H9 (cell line): ENCODE data around the gene MSI2. TPM values are rescaled to one million over a fixed set of nuclear protein-coding genes. Genes with fewer than 3 reads are reported as not detected.

Experiments used
- DNase-seq: peaks from one replicate; pipeline ENCODE4 v3.0.0-alpha.2; 2017
- H2AFZ ChIP-seq: one replicate; pipeline ENCODE4 v1.6.1; 2013; ENCODE audit warnings: mild to moderate bottlenecking, low read length, control low read depth, moderate library complexity
- H2AK5ac ChIP-seq: 2 replicates; pipeline ENCODE4 v1.6.1; 2013; ENCODE audit warnings: low read length, control low read depth, mixed read lengths; ENCODE audit not compliant: insufficient read length
- H2BK120ac ChIP-seq: one replicate; pipeline ENCODE4 v1.6.1; 2013; ENCODE audit warnings: low read depth, mild to moderate bottlenecking, low read length, control low read depth, inconsistent platforms; ENCODE audit not compliant: poor library complexity, severe bottlenecking
- H2BK12ac ChIP-seq: 2 replicates; pipeline ENCODE4 v1.6.1; 2013; ENCODE audit warnings: low read length, control low read depth, mixed read lengths, low read depth; ENCODE audit not compliant: insufficient read length
- H2BK15ac ChIP-seq: 2 replicates; pipeline ENCODE4 v1.6.1; 2013; ENCODE audit warnings: low read depth, low read length, control low read depth
- H2BK20ac ChIP-seq: one replicate; pipeline ENCODE4 v1.6.1; 2013; ENCODE audit warnings: low read depth, mild to moderate bottlenecking, low read length, control low read depth, inconsistent platforms; ENCODE audit not compliant: poor library complexity, severe bottlenecking
- H2BK5ac ChIP-seq: 2 replicates; pipeline ENCODE4 v1.6.1; 2013; ENCODE audit warnings: low read length, control low read depth, mixed read lengths; ENCODE audit not compliant: insufficient read length
- H3K14ac ChIP-seq: 2 replicates; pipeline ENCODE4 v1.6.1; 2013; ENCODE audit warnings: low read length, control low read depth; ENCODE audit not compliant: insufficient read depth
- H3K18ac ChIP-seq: 2 replicates; pipeline ENCODE4 v1.6.1; 2013; ENCODE audit warnings: low read depth, mild to moderate bottlenecking, mixed read lengths, low read length, control low read depth; ENCODE audit not compliant: insufficient read length
- H3K23ac ChIP-seq: 2 replicates; pipeline ENCODE4 v1.6.1; 2013; ENCODE audit warnings: low read length, control low read depth, mixed read lengths, low read depth; ENCODE audit not compliant: insufficient read length
- H3K23me2 ChIP-seq: 2 replicates; pipeline ENCODE4 v1.6.1; 2013; ENCODE audit warnings: low read depth, mild to moderate bottlenecking, mixed read lengths, low read length, control low read depth; ENCODE audit not compliant: insufficient read length, poor library complexity, severe bottlenecking
- H3K27ac ChIP-seq: 2 replicates; pipeline ENCODE4 v1.5.1; 2013; ENCODE audit warnings: low read length, control low read depth, mixed read lengths, low read depth; ENCODE audit not compliant: insufficient read length
- H3K27me3 ChIP-seq: 2 replicates; pipeline ENCODE4 v1.6.1; 2013; ENCODE audit warnings: low read length, control low read depth, inconsistent platforms; ENCODE audit not compliant: insufficient read depth
- H3K4ac ChIP-seq: 2 replicates; pipeline ENCODE4 v1.6.1; 2013; ENCODE audit warnings: low read depth, mild to moderate bottlenecking, control low read depth, inconsistent platforms, low read length, moderate library complexity
- H3K4me1 ChIP-seq: 2 replicates; pipeline ENCODE4 v1.6.1; 2013; ENCODE audit warnings: low read length, control low read depth, inconsistent platforms; ENCODE audit not compliant: insufficient read depth
- H3K4me2 ChIP-seq: 2 replicates; pipeline ENCODE4 v1.6.1; 2013; ENCODE audit warnings: low read length, control low read depth, mixed read lengths; ENCODE audit not compliant: insufficient read length, insufficient read depth
- H3K56ac ChIP-seq: 2 replicates; pipeline ENCODE4 v1.6.1; 2013; ENCODE audit warnings: low read depth, mild to moderate bottlenecking, mixed read lengths, low read length, control low read depth; ENCODE audit not compliant: insufficient read length
- H3K79me1 ChIP-seq: 2 replicates; pipeline ENCODE4 v1.6.1; 2013; ENCODE audit warnings: low read depth, mild to moderate bottlenecking, moderate library complexity, low read length, control low read depth, inconsistent platforms; ENCODE audit not compliant: insufficient read depth, poor library complexity, severe bottlenecking
- H3K79me2 ChIP-seq: 2 replicates; pipeline ENCODE4 v1.6.1; 2013; ENCODE audit warnings: low read length, control low read depth, inconsistent platforms; ENCODE audit not compliant: insufficient read depth
- H3K9ac ChIP-seq: 2 replicates; pipeline ENCODE4 v1.6.1; 2013; ENCODE audit warnings: low read length, control low read depth, mixed read lengths; ENCODE audit not compliant: insufficient read length; ENCODE audit errors: extremely low read depth
- H3K9me3 ChIP-seq: one replicate; pipeline ENCODE4 v1.6.1; 2013; ENCODE audit warnings: low read depth, low read length, inconsistent platforms; ENCODE audit not compliant: control insufficient read depth
- H3T11ph ChIP-seq: one replicate; pipeline ENCODE4 v1.6.1; 2013; ENCODE audit warnings: mild to moderate bottlenecking, low read length, control low read depth, inconsistent platforms
- H4K20me1 ChIP-seq: one replicate; pipeline ENCODE4 v1.6.1; 2013; ENCODE audit not compliant: control insufficient read depth, insufficient read length, insufficient read depth
- H4K5ac ChIP-seq: 2 replicates; pipeline ENCODE4 v1.6.1; 2013; ENCODE audit warnings: low read depth, mild to moderate bottlenecking, mixed read lengths, low read length, control low read depth; ENCODE audit not compliant: insufficient read length
- H4K8ac ChIP-seq: replicated peaks from 2 replicates; pipeline ENCODE4 v1.6.1; 2013; ENCODE audit warnings: low read length, control low read depth, mixed read lengths, low read depth; ENCODE audit not compliant: insufficient read length
- H4K91ac ChIP-seq: 2 replicates; pipeline ENCODE4 v1.6.1; 2013; ENCODE audit warnings: low read depth, mild to moderate bottlenecking, moderate library complexity, mixed read lengths, low read length, control low read depth; ENCODE audit not compliant: insufficient read length
- H3K27ac Mint-ChIP-seq, 3 experiments: 2 replicates in 2 of 3; 3 replicates in 1 of 3; pipeline ENCODE4 v1.8.0; 2020 to 2021; ENCODE audit warnings: mixed read lengths in 3 of 3, mild to moderate bottlenecking in 1 of 3, moderate library complexity in 1 of 3
- H3K27me3 Mint-ChIP-seq: 2 replicates; pipeline ENCODE4 v1.8.0; 2021; ENCODE audit warnings: low read depth, mild to moderate bottlenecking, moderate library complexity, mixed read lengths
- H3K36me3 Mint-ChIP-seq, 3 experiments: 2 replicates in 2 of 3; 3 replicates in 1 of 3; pipeline ENCODE4 v1.8.0; 2020 to 2021; ENCODE audit warnings: low read depth in 3 of 3, mixed read lengths in 3 of 3; ENCODE audit not compliant: insufficient read depth in 1 of 3
- H3K4me1 Mint-ChIP-seq, 2 experiments: 2 replicates each; pipeline ENCODE4 v1.8.0; 2020; ENCODE audit warnings: mixed read lengths in 2 of 2
- H3K4me3 Mint-ChIP-seq, 2 experiments: 2 replicates in 1 of 2; 3 replicates in 1 of 2; pipeline ENCODE4 v1.8.0; 2020 to 2021; ENCODE audit warnings: mild to moderate bottlenecking in 2 of 2, mixed read lengths in 2 of 2, moderate library complexity in 1 of 2
- H3K9me3 Mint-ChIP-seq, 2 experiments: 2 replicates in 1 of 2; 3 replicates in 1 of 2; pipeline ENCODE4 v1.8.0; 2020; ENCODE audit warnings: mild to moderate bottlenecking in 2 of 2, mixed read lengths in 2 of 2, moderate library complexity in 1 of 2
- WGBS: extraction: QIAGEN DNeasy Blood & Tissue Kit; methylation state at CpG from one replicate; pipeline ENCODE4 v1.1.7; 2013; ENCODE audit warnings: missing lambda C conversion rate, low lambda C conversion rate, mixed read lengths; ENCODE audit not compliant: insufficient read length; ENCODE audit errors: extremely low coverage; 5-methylcytosine and 5-hydroxymethylcytosine counted together
- total RNA-seq: library from RNA; stranded (reverse); gene quantifications from 2 replicates; pipeline ENCODE4 v1.2.1, GENCODE V29; 2021
- TF ChIP-seq, protein P1 (sequence below): fragments of 200-600 bp; sonication (generic); conservative IDR thresholded peaks from 3 replicates; pipeline ENCODE4 v1.8.0; 2021; ENCODE audit warnings: antibody characterized with exemption, mild to moderate bottlenecking

MSI2 gene
- total RNA-seq, 1 experiment from 2014 or later: 98.5 TPM

DNA sequence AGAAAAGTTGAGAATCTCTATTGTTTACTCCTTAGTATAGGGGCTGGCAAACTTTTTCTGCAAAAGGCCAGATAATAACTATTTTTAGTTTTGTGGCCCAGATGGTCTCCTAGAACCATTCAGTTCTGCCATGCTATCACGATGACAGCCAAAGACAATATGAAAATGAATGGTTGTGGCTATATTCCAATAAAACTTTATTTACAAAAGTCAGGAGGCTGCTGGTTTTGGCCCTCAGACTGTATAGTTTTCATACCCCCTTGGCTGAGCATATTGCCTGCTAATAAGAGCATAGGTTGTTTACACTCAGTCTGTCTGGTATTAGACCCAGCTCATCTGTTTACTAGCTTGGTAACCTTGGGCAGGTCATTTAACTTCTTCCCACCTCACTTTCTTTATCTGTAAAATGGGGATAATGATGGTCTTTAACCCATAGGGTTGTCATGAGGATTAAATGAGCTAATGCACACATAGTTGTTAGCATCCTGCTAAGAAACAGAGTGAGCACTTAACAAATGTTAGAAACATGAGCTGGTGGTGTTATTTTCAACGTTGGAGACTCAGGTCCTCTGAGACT, 156.3 kb downstream of the MSI2 start:
- no CpG with 5 or more reads among the region's 2 CpGs for WGBS
- H3K27ac ChIP-seq: no peak overlapping the region
- no peak overlapping the region for H4K91ac ChIP-seq
- H3K27me3 Mint-ChIP-seq: no peaks in the 10 kb centered on the region
- H3K9me3 ChIP-seq: no peaks in the 10 kb centered on the region
- no peak overlapping the region for H3K18ac ChIP-seq
- H4K5ac ChIP-seq: no peak overlapping the region
- TF ChIP-seq, protein P1, sequence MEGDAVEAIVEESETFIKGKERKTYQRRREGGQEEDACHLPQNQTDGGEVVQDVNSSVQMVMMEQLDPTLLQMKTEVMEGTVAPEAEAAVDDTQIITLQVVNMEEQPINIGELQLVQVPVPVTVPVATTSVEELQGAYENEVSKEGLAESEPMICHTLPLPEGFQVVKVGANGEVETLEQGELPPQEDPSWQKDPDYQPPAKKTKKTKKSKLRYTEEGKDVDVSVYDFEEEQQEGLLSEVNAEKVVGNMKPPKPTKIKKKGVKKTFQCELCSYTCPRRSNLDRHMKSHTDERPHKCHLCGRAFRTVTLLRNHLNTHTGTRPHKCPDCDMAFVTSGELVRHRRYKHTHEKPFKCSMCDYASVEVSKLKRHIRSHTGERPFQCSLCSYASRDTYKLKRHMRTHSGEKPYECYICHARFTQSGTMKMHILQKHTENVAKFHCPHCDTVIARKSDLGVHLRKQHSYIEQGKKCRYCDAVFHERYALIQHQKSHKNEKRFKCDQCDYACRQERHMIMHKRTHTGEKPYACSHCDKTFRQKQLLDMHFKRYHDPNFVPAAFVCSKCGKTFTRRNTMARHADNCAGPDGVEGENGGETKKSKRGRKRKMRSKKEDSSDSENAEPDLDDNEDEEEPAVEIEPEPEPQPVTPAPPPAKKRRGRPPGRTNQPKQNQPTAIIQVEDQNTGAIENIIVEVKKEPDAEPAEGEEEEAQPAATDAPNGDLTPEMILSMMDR: no peak
- H3K9ac ChIP-seq: no peak overlapping the region
- H3K4me3 Mint-ChIP-seq: no peak overlapping the region
- no peak overlapping the region for H2BK20ac ChIP-seq
- no peak overlapping the region for H2BK5ac ChIP-seq
- no peak for DNase-seq
- peaks cover 0 to 8% (median 0%) of the 10 kb centered on the region in 3 experiments; a peak in 2 of 7 replicates for H3K36me3 Mint-ChIP-seq
- no peaks in the 10 kb centered on the region for H3K79me1 ChIP-seq
- no peak overlapping the region for H3K56ac ChIP-seq
- H2BK120ac ChIP-seq: no peak overlapping the region
- H2BK12ac ChIP-seq: no peak overlapping the region
- H3K27ac Mint-ChIP-seq: no peak overlapping the region
- H3K4me2 ChIP-seq: no peak overlapping the region
- H3T11ph ChIP-seq: no peak overlapping the region
- H2AK5ac ChIP-seq: no peak overlapping the region
- no peak overlapping the region for H3K14ac ChIP-seq
- H2AFZ ChIP-seq: no peak overlapping the region
- H4K8ac ChIP-seq: no peak overlapping the region
- H3K79me2 ChIP-seq: no peaks in the 10 kb centered on the region
- no peak overlapping the region for H2BK15ac ChIP-seq
- no peaks in the 10 kb centered on the region for H3K27me3 ChIP-seq
- peaks cover 38 to 63% of the 10 kb centered on the region in 2 experiments for H3K4me1 Mint-ChIP-seq
- H3K23ac ChIP-seq: no peak overlapping the region
- H3K9me3 Mint-ChIP-seq: no peaks in the 10 kb centered on the region
- H4K20me1 ChIP-seq: no peaks in the 10 kb centered on the region
- no peak overlapping the region for H3K4ac ChIP-seq
- peaks cover 8% of the 10 kb centered on the region; the same call in 1 of the 2 replicates for H3K4me1 ChIP-seq
- H3K23me2 ChIP-seq: no peaks in the 10 kb centered on the region
